ENCODE data around the gene ABI1. TPM values are rescaled to one million over a fixed set of nuclear protein-coding genes. Genes with fewer than 3 reads are reported as not detected.

Gene ABI1
- total and polyA plus RNA-seq, 2 of the 4 experiments (the other 2 are of a cell fraction): 49.6 to 71.3 TPM

DNA sequence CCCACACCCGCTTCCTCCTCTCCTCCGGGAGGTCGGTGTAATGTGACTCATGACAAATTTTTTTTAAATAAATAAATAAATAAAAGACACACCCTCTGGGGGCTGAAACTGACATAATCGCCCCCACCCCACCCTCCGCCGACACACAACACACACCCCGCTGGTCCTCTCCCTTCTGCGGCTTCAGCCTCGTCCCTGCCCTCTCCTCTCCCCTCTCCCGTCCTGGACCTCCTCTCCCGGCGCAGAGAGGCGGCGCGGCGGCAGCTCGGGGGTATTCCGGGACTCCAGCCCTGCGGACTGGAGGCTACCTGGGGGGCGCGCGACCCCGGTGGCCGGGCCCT is 686 bp downstream of the ABI1 start:
- Histone ChIP-seq H2BK120ac (ENCODE audit: low read depth, low read length) (peak overlapping the region; percentile 41; the same call in 1 of the 2 replicates), H3K23ac (ENCODE audit: low read depth, low read length) (0 out of 2 replicates have a peak overlapping the region, but pooled peaks have one; percentile 55), H3K56ac (ENCODE audit: extremely low read depth, insufficient read depth, low read length) (peak overlapping the region; percentile 92), H4K91ac (ENCODE audit: insufficient read depth, low read depth, low read length) (no peak overlapping the region), H4K20me1 (ENCODE audit: insufficient read depth, low read length) (peaks cover 35% of the 10 kb centered on the region; the same call in 1 of the 2 replicates), H2BK15ac (ENCODE audit: low read depth, low read length) (no peak overlapping the region; the same call in 2 of the 3 replicates), H3K18ac (ENCODE audit: low read depth, low read length) (peak overlapping the region; percentile 72; the same call in 1 of the 2 replicates), H2BK20ac (ENCODE audit: low read depth, low read length) (no peak overlapping the region), H4K8ac (ENCODE audit: low read depth in 2 of 2, low read length in 2 of 2) (peak overlapping the region in 1 of 2 experiments; percentile 52; a peak in 1 of 4 replicates), H3K36me3 (ENCODE audit: control insufficient read depth, insufficient read depth, low read length) (no peaks in the 10 kb centered on the region), H3K27me3 (ENCODE audit: control insufficient read depth, insufficient read depth, low read length) (peaks cover 5% of the 10 kb centered on the region), H2AFZ (replicated peaks; ENCODE audit: low read length, poor library complexity) (peak overlapping the region; percentile 98), H3K4me3 (ENCODE audit: insufficient read depth, low read depth, low read length) (peak overlapping the region; percentile 86), H3K27ac (ENCODE audit: insufficient read depth, low read length) (peak overlapping the region; percentile 83), H3K9me1 (ENCODE audit: insufficient read depth, low read length) (peaks cover 8% of the 10 kb centered on the region; the same call in 1 of the 2 replicates), H3K4ac (ENCODE audit: low read depth, low read length) (peak overlapping the region; percentile 80; the same call in 1 of the 2 replicates), H3K4me2 (ENCODE audit: low read depth, low read length) (peak overlapping the region; percentile 71), H3K79me1 (ENCODE audit: low read depth in 1 of 2, low read length in 2 of 2) (peaks cover 0 to 22% of the 10 kb centered on the region in 2 experiments; a peak in 2 of 4 replicates), H2AK5ac (ENCODE audit: low read depth, low read length) (peak overlapping the region; percentile 91; the same call in 1 of the 2 replicates), H3K9me3 (ENCODE audit: control insufficient read depth, insufficient read depth, low read length) (no peaks in the 10 kb centered on the region), H3K4me1 (ENCODE audit: control insufficient read depth, insufficient read depth, low read length) (0 out of 2 replicates have a peak, but pooled peaks cover 2% of the 10 kb centered on the region), H4K5ac (ENCODE audit: low read depth, low read length) (no peak overlapping the region), H2BK5ac (ENCODE audit: low read depth, low read length, poor library complexity, severe bottlenecking) (peak overlapping the region; percentile 80), H3K14ac (replicated peaks; ENCODE audit: low read depth, low read length) (peak overlapping the region; percentile 24; the same call in 1 of the 2 replicates), H2AK9ac (replicated peaks; ENCODE audit: low read depth, low read length, poor library complexity) (peak overlapping the region; percentile 92), H3K9ac (ENCODE audit: low read depth, low read length) (peak overlapping the region; percentile 71)
- ChIA-PET POLR2A (ENCODE audit: unreplicated experiment) (no interaction called here), CTCF (interaction anchor here (1.0 to 1.9 kb wide), 2 partner anchors 128 to 134 kb away, joined by 3 to 11 read pairs; no protein-coding TSS in a partner anchor)
- in situ Hi-C loops (cut with MboI; ENCODE audit: low sequenced_read_pairs): no loop called here
- peak; percentile 22 for ATAC-seq (ENCODE audit: low read depth)
- no TSS peak for BruUV-seq (replicated peaks)
- intact Hi-C loops (cut with micrococcal nuclease): loop anchor here (5.0 kb wide), 1 partner anchor 113 kb away; no protein-coding TSS in a partner anchor
- DNase-seq: peak; percentile 65
- peak; percentile 33 for TF ChIP-seq MAZ (IDR thresholded peaks at IDR 0.05; ENCODE audit: borderline replicate concordance, low read depth, low read length)
- TF ChIP-seq MAFK (IDR thresholded peaks at IDR 0.05; ENCODE audit: low read depth, low read length): no peak
- dilution Hi-C loops (cut with HindIII; ENCODE audit: low sequenced_read_pairs, unreplicated experiment): no loop called here
- 0% methylated on average over 5 of the region's 24 CpGs; no CpG with 5 or more reads in 1 of the 2 experiments for WGBS, 2 experiments (ENCODE audit: extremely low coverage in 2 of 2, insufficient read length in 1 of 2)
